Measurements from ENCODE around the gene CPT1B. TPM values are rescaled to one million over a fixed set of nuclear protein-coding genes. Genes with fewer than 3 reads are reported as not detected.

Gene CPT1B
- total RNA-seq, 1 donor from 2014 or later: 32.7 TPM

DNA sequence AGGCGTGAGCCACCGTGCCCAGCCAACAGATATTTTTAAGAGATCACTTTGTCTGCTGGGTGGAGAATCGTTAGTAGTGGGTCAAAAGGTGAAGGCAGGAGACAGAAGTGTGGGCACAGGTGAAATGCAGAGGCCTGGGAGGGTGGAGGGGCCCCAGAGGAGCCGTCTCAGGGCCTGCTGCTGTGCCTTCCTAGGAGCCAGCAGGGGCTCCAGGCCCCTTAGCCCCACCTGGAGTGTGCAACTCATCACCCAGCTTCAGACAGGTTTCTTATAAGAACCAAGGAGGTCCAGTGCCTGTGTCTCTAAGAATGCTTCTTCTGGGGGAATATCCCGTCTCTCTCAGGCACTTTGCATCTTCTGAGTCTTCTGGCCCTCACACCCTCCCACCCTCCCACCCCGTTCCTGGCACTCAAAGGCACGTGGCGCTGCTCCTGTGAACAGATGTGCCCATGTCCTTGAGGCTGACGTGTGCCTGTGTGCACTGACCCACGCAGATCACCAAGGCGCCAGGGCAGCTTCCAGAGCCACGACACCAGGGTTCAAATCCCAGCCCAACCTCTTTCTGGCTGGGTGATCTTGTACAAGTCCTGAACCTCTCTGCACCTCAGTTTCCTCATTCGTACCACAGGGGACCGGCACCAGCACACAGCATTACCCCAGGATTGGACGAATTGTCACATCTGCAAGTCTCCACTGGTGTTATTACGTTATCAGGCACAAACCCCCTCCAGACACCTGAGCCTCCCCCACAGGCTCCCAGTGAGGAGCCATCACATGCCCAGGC, 46.3 kb upstream of the CPT1B start:
- H3K4me3 Mint-ChIP-seq (ENCODE audit: unreplicated experiment): peak overlapping the region; percentile 50
- H3K9me3 ChIP-seq (ENCODE audit: insufficient read depth, low read depth, low read length): no peaks in the 10 kb centered on the region
- no peaks in the 10 kb centered on the region for H3K36me3 ChIP-seq (ENCODE audit: insufficient read depth, low read length)
- H4K20me1 ChIP-seq (ENCODE audit: insufficient read depth, low read length): peaks cover 9% of the 10 kb centered on the region
- no peaks in the 10 kb centered on the region for H3K79me2 ChIP-seq (ENCODE audit: insufficient read depth, low read length)
- no peak overlapping the region for H3K4me3 ChIP-seq (ENCODE audit: insufficient read depth, low read depth, low read length)
- no peak overlapping the region for H3K27ac Mint-ChIP-seq (ENCODE audit: unreplicated experiment)
- H3K4me1 Mint-ChIP-seq (ENCODE audit: low read depth, unreplicated experiment): peaks cover 11% of the 10 kb centered on the region
- peaks cover 13% of the 10 kb centered on the region for H3K27me3 ChIP-seq (ENCODE audit: insufficient read depth, low read length)
- H3K36me3 Mint-ChIP-seq (ENCODE audit: low read depth, unreplicated experiment): peaks cover 2% of the 10 kb centered on the region
- H3K9ac ChIP-seq (ENCODE audit: low read length): no peak overlapping the region
- H3K4me2 ChIP-seq (ENCODE audit: low read length): no peak overlapping the region
- H3K4me1 ChIP-seq (ENCODE audit: insufficient read depth, low read length): peaks cover 13% of the 10 kb centered on the region
- H2AFZ ChIP-seq (ENCODE audit: low read depth, low read length): no peak overlapping the region
- no peak for TF ChIP-seq EZH2 (IDR thresholded peaks at IDR 0.05; ENCODE audit: insufficient read depth, low read length)
- TF ChIP-seq, protein P1, sequence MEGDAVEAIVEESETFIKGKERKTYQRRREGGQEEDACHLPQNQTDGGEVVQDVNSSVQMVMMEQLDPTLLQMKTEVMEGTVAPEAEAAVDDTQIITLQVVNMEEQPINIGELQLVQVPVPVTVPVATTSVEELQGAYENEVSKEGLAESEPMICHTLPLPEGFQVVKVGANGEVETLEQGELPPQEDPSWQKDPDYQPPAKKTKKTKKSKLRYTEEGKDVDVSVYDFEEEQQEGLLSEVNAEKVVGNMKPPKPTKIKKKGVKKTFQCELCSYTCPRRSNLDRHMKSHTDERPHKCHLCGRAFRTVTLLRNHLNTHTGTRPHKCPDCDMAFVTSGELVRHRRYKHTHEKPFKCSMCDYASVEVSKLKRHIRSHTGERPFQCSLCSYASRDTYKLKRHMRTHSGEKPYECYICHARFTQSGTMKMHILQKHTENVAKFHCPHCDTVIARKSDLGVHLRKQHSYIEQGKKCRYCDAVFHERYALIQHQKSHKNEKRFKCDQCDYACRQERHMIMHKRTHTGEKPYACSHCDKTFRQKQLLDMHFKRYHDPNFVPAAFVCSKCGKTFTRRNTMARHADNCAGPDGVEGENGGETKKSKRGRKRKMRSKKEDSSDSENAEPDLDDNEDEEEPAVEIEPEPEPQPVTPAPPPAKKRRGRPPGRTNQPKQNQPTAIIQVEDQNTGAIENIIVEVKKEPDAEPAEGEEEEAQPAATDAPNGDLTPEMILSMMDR (IDR thresholded peaks at IDR 0.05; ENCODE audit: insufficient read depth, low read depth, low read length): no peak
- no peak for FAIRE-seq
- H3K9me3 Mint-ChIP-seq (ENCODE audit: unreplicated experiment): no peaks in the 10 kb centered on the region
- DNase-seq (ENCODE audit: low read depth): no peak
- H3K27ac ChIP-seq (ENCODE audit: low read depth, low read length): no peak overlapping the region
- peaks cover 11% of the 10 kb centered on the region for H3K27me3 Mint-ChIP-seq (ENCODE audit: low read depth, unreplicated experiment)

DNA sequence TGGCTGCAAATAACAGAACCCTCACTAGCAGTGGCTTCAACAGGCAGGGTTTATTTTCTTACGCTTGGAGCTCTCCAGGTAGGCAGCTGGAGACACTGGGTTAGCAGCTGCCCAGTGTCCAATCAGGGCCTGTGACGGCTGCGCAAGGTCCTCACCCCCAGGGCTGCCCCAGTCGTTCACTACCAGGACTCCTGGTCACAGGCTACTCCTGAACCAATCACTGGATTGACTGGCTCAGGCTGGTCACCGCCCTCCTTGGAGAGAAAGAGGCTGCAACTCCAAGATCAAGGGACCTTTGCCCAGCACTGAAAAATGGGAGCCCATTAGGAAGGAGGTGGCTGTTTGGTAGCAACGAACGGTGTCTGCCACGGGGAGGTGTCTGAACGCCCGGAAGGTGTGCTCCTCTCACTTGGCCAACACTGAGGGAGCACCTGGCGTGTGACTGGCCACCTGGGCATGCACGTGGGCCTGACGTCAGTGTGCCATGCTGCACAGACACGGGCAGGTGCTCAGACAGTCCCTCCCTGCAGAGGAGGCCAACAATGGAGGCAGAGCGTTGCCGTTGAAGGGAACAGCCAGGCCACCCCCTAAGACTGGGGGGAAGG, 44.6 kb upstream of the CPT1B start:
- FAIRE-seq: no peak
- DNase-seq (ENCODE audit: low read depth): no peak
- Mint-ChIP-seq H3K27me3 (ENCODE audit: low read depth, unreplicated experiment) (peaks cover 15% of the 10 kb centered on the region), H3K27ac (ENCODE audit: unreplicated experiment) (no peak overlapping the region), H3K4me3 (ENCODE audit: unreplicated experiment) (no peak overlapping the region), H3K36me3 (ENCODE audit: low read depth, unreplicated experiment) (peaks cover 2% of the 10 kb centered on the region), H3K9me3 (ENCODE audit: unreplicated experiment) (no peaks in the 10 kb centered on the region), H3K4me1 (ENCODE audit: low read depth, unreplicated experiment) (peaks cover 5% of the 10 kb centered on the region)
- H3K27me3 ChIP-seq (ENCODE audit: insufficient read depth, low read length): peaks cover 16% of the 10 kb centered on the region
- no peak overlapping the region for H2AFZ ChIP-seq (ENCODE audit: low read depth, low read length)
- peaks cover 9% of the 10 kb centered on the region for H4K20me1 ChIP-seq (ENCODE audit: insufficient read depth, low read length)
- no peaks in the 10 kb centered on the region for H3K9me3 ChIP-seq (ENCODE audit: insufficient read depth, low read depth, low read length)
- H3K27ac ChIP-seq (ENCODE audit: low read depth, low read length): no peak overlapping the region
- H3K4me1 ChIP-seq (ENCODE audit: insufficient read depth, low read length): peaks cover 6% of the 10 kb centered on the region
- no peak overlapping the region for H3K4me3 ChIP-seq (ENCODE audit: insufficient read depth, low read depth, low read length)
- TF ChIP-seq, protein P1 (IDR thresholded peaks at IDR 0.05; ENCODE audit: insufficient read depth, low read depth, low read length): no peak
- no peak for TF ChIP-seq EZH2 (IDR thresholded peaks at IDR 0.05; ENCODE audit: insufficient read depth, low read length)
- H3K9ac ChIP-seq (ENCODE audit: low read length): no peak overlapping the region
- H3K4me2 ChIP-seq (ENCODE audit: low read length): no peak overlapping the region
- no peaks in the 10 kb centered on the region for H3K79me2 ChIP-seq (ENCODE audit: insufficient read depth, low read length)
- no peaks in the 10 kb centered on the region for H3K36me3 ChIP-seq (ENCODE audit: insufficient read depth, low read length)
